Liver (tissue), 9 donors: ENCODE measurements around the gene PLCD1. TPM values are rescaled to one million over a fixed set of nuclear protein-coding genes. Genes with fewer than 3 reads are reported as not detected.

ENCODE experiments used
- DNase-seq: peaks from one replicate; pipeline ENCODE4 v3.0.0-alpha.2; 2017; ENCODE audit warnings: low spot score
- H3K27ac ChIP-seq, 2 donors: one replicate each; pipeline ENCODE4 v1.7.0; 2013; ENCODE audit warnings: inconsistent platforms in 2 of 2, low read length in 2 of 2, control low read depth in 1 of 2, low read depth in 1 of 2, mild to moderate bottlenecking in 1 of 2
- H3K27me3 ChIP-seq, 4 donors: one replicate each; pipeline versions ENCODE4 v1.6.1 to v1.7.0; 2013; ENCODE audit warnings: low read length in 3 of 4, inconsistent platforms in 1 of 4, mild to moderate bottlenecking in 1 of 4, moderate library complexity in 1 of 4; ENCODE audit not compliant: control insufficient read depth in 4 of 4, insufficient read depth in 4 of 4
- H3K36me3 ChIP-seq, 4 donors: one replicate each; pipeline versions ENCODE4 v1.6.1 to v1.7.0; 2013; ENCODE audit warnings: low read length in 3 of 4, mild to moderate bottlenecking in 3 of 4, low read depth in 1 of 4, moderate library complexity in 1 of 4; ENCODE audit not compliant: control insufficient read depth in 4 of 4, insufficient read depth in 3 of 4
- H3K4me1 ChIP-seq, 4 donors: one replicate each; pipeline versions ENCODE4 v1.6.1 to v1.7.0; 2013; ENCODE audit warnings: low read length in 3 of 4, mild to moderate bottlenecking in 3 of 4, moderate library complexity in 1 of 4; ENCODE audit not compliant: control insufficient read depth in 4 of 4, insufficient read depth in 4 of 4
- H3K4me3 ChIP-seq, 3 donors: one replicate each; pipeline versions ENCODE4 v1.6.1 to v1.7.0; 2013; ENCODE audit warnings: low read length in 3 of 3, control low read depth in 1 of 3, low read depth in 1 of 3, mild to moderate bottlenecking in 1 of 3
- H3K9ac ChIP-seq, 2 donors: one replicate each; pipeline ENCODE4 v1.7.0; 2013; ENCODE audit warnings: low read length in 2 of 2, mild to moderate bottlenecking in 2 of 2, moderate library complexity in 2 of 2, control low read depth in 1 of 2, low read depth in 1 of 2
- H3K9me3 ChIP-seq, 4 donors: one replicate each; pipeline versions ENCODE4 v1.6.1 to v1.7.0; 2013; ENCODE audit warnings: low read length in 3 of 4; ENCODE audit not compliant: control insufficient read depth in 4 of 4
- ATF3 ChIP-seq: IDR thresholded peaks from 2 replicates; pipeline ENCODE4 v1.6.1; 2016; ENCODE audit warnings: antibody characterized with exemption
- CTCF ChIP-seq: fragments of 150-350 bp; IDR thresholded peaks from 2 replicates; pipeline ENCODE4 v1.5.1; 2017; ENCODE audit warnings: improper control_type of control experiment, low read depth, low read length; ENCODE audit not compliant: missing input control
- EGR1 ChIP-seq, 2 donors: IDR thresholded peaks; 2 replicates each; pipeline ENCODE4 v1.6.1; 2016 to 2018; ENCODE audit warnings: antibody characterized with exemption in 2 of 2, low read depth in 2 of 2
- FOXA1 ChIP-seq: IDR thresholded peaks from 2 replicates; pipeline ENCODE4 v1.6.1; 2016; ENCODE audit warnings: antibody characterized with exemption
- FOXA2 ChIP-seq: IDR thresholded peaks from 2 replicates; pipeline ENCODE4 v1.6.1; 2016; ENCODE audit warnings: antibody characterized with exemption
- GABPA ChIP-seq, 2 donors: IDR thresholded peaks in 1 of 2; conservative IDR thresholded peaks in 1 of 2; 2 replicates each; pipeline ENCODE4 v1.6.1; 2016; ENCODE audit warnings: antibody characterized with exemption in 2 of 2, mild to moderate bottlenecking in 1 of 2, moderate library complexity in 1 of 2
- HNF4A ChIP-seq, 2 donors: conservative IDR thresholded peaks; 2 replicates each; pipeline ENCODE4 v1.6.1; 2016; ENCODE audit warnings: antibody characterized with exemption in 2 of 2, mild to moderate bottlenecking in 2 of 2
- HNF4G ChIP-seq: IDR thresholded peaks from 2 replicates; pipeline ENCODE4 v1.6.1; 2016; ENCODE audit warnings: antibody characterized with exemption
- JUND ChIP-seq, 2 donors: IDR thresholded peaks; 2 replicates each; pipeline ENCODE4 v1.6.1; 2016; ENCODE audit warnings: antibody characterized with exemption in 2 of 2
- NR2F2 ChIP-seq: IDR thresholded peaks from 2 replicates; pipeline ENCODE4 v1.6.1; 2016; ENCODE audit warnings: antibody characterized with exemption
- RAD21 ChIP-seq, 2 donors: IDR thresholded peaks; 2 replicates each; pipeline ENCODE4 v1.6.1; 2016; ENCODE audit warnings: antibody characterized with exemption in 2 of 2, mild to moderate bottlenecking in 2 of 2
- RXRA ChIP-seq, 2 donors: IDR thresholded peaks; 2 replicates each; pipeline ENCODE4 v1.6.1; 2017 to 2018; ENCODE audit warnings: antibody characterized with exemption in 2 of 2, mild to moderate bottlenecking in 1 of 2
- SP1 ChIP-seq: IDR thresholded peaks from 2 replicates; pipeline ENCODE4 v1.6.1; 2018; ENCODE audit warnings: antibody characterized with exemption, mild to moderate bottlenecking
- TAF1 ChIP-seq: conservative IDR thresholded peaks from 2 replicates; pipeline ENCODE4 v1.6.1; 2016; ENCODE audit warnings: antibody characterized with exemption, mild to moderate bottlenecking
- YY1 ChIP-seq: IDR thresholded peaks from 2 replicates; pipeline ENCODE4 v1.6.1; 2016; ENCODE audit warnings: antibody characterized with exemption, mild to moderate bottlenecking
- ZBTB33 ChIP-seq: IDR thresholded peaks from 2 replicates; pipeline ENCODE4 v1.6.1; 2016; ENCODE audit warnings: antibody characterized with exemption
- WGBS: extraction: QIAGEN DNeasy Blood & Tissue Kit; methylation state at CpG from one replicate; pipeline ENCODE4 v1.1.7; 2013; 5-methylcytosine and 5-hydroxymethylcytosine counted together
- polyA plus RNA-seq, 2 donors: library from polyadenylated mRNA; stranded (reverse) in 1 of 2; unstranded in 1 of 2; fragments of 200-250 nt in 1 of 2; fragments of >200 nt in 1 of 2; fragmentation: Nextera tagmentation in 1 of 2; extraction: Ambion mirVana in 1 of 2; gene quantifications; one replicate each; pipeline versions ENCODE4 v1.2.1 to v1.2.3, GENCODE V29; 2013 to 2015
- total RNA-seq, 2 donors: library from RNA; depleted of rRNA; stranded (reverse); fragments of >200 nt; gene quantifications; one replicate each; pipeline ENCODE4 v1.2.3, GENCODE V29; 2014
- TF ChIP-seq, protein P1 (sequence below): IDR thresholded peaks from 2 replicates; pipeline ENCODE4 v1.6.1; 2016; ENCODE audit warnings: antibody characterized with exemption, mild to moderate bottlenecking
- TF ChIP-seq, protein P2 (sequence below): IDR thresholded peaks from 2 replicates; pipeline ENCODE4 v1.6.1; 2016; ENCODE audit warnings: antibody characterized with exemption
- donor health status: healthy.
- donor health status: healthy.
- donor health status: healthy.
- donor health status: healthy.
- donor health status: healthy.

The PLCD1 gene
- total and polyA plus RNA-seq, 4 donors: 6.7 to 10.5 (median 9.1) TPM

GRCh38 chr3:38027466-38028465 lies 1.7 kb downstream of the PLCD1 start (continued):
- TF ChIP-seq CTCF (no peak), NR2F2 (no peak)

DNA sequence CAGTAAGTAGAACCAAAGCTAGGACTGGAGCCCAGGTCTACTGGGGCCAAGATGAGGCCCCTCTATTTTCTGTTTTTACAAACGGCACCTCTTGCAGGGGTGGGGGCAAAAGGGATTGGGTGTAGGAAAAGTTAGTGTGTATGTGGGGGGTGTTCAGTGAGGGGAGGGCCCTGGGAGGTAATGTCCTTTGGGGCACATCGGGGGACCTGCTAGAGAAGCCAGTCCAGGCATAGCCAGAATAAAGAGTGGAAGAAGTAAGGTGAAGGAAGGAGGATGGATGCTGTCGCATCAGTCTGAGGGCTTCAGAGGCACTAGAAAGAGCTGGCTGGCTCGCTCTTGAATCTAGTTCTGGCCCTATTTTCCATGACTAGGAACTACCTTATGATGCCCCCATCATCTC lies 2.6 kb downstream of the PLCD1 start:
- Histone ChIP-seq H3K4me1 (peaks cover 2 to 35% (median 17%) of the 10 kb centered on the region in 4 donors), H3K9ac (no peak overlapping the region), H3K9me3 (no peaks in the 10 kb centered on the region), H3K36me3 (no peaks in the 10 kb centered on the region), H3K27ac (no peak overlapping the region), H3K4me3 (no peak overlapping the region), H3K27me3 (no peaks in the 10 kb centered on the region)
- TF ChIP-seq, protein P1, sequence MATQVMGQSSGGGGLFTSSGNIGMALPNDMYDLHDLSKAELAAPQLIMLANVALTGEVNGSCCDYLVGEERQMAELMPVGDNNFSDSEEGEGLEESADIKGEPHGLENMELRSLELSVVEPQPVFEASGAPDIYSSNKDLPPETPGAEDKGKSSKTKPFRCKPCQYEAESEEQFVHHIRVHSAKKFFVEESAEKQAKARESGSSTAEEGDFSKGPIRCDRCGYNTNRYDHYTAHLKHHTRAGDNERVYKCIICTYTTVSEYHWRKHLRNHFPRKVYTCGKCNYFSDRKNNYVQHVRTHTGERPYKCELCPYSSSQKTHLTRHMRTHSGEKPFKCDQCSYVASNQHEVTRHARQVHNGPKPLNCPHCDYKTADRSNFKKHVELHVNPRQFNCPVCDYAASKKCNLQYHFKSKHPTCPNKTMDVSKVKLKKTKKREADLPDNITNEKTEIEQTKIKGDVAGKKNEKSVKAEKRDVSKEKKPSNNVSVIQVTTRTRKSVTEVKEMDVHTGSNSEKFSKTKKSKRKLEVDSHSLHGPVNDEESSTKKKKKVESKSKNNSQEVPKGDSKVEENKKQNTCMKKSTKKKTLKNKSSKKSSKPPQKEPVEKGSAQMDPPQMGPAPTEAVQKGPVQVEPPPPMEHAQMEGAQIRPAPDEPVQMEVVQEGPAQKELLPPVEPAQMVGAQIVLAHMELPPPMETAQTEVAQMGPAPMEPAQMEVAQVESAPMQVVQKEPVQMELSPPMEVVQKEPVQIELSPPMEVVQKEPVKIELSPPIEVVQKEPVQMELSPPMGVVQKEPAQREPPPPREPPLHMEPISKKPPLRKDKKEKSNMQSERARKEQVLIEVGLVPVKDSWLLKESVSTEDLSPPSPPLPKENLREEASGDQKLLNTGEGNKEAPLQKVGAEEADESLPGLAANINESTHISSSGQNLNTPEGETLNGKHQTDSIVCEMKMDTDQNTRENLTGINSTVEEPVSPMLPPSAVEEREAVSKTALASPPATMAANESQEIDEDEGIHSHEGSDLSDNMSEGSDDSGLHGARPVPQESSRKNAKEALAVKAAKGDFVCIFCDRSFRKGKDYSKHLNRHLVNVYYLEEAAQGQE: no peak
- no peak for TF ChIP-seq HNF4G
- TF ChIP-seq, protein P2, sequence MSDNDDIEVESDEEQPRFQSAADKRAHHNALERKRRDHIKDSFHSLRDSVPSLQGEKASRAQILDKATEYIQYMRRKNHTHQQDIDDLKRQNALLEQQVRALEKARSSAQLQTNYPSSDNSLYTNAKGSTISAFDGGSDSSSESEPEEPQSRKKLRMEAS: no peak
- TF ChIP-seq SP1: no peak
- TF ChIP-seq GABPA (IDR thresholded peaks at IDR 0.05 in 1 of 2, conservative IDR thresholded peaks at IDR 0.05 in 1 of 2): no peak
- no peak for TF ChIP-seq ZBTB33
- TF ChIP-seq FOXA1: no peak
- TF ChIP-seq FOXA2: no peak
- TF ChIP-seq EGR1 (IDR thresholded peaks at IDR 0.05; ENCODE audit: low read depth in 2 of 2): no peak
- TF ChIP-seq NR2F2: no peak
- TF ChIP-seq RAD21 (IDR thresholded peaks at IDR 0.05): no peak
- no peak for TF ChIP-seq CTCF
- no peak for TF ChIP-seq ATF3
- no peak for TF ChIP-seq TAF1
- TF ChIP-seq HNF4A (conservative IDR thresholded peaks at IDR 0.05): no peak
- TF ChIP-seq YY1: no peak
- no peak for TF ChIP-seq RXRA (IDR thresholded peaks at IDR 0.05)
- TF ChIP-seq JUND (IDR thresholded peaks at IDR 0.05): no peak
- 82% methylated on average over 4 of the region's 4 CpGs for WGBS
- no peak for DNase-seq
